ENCODE results near the gene USPL1. TPM values are rescaled to one million over a fixed set of nuclear protein-coding genes. Genes with fewer than 3 reads are reported as not detected.
"Not testable (repeated sequence)": the region's sequence is repeated elsewhere in the genome, so short reads cannot be mapped to it uniquely, and the experiment has no call there.

The USPL1 gene
- total RNA-seq, 4 donors from 2014 or later, result 14.2 to 18.4 (median 15.6) TPM

- DNase-seq (no peak), ATAC-seq (no peak)
- no peak overlapping the region for H3K4me3 ChIP-seq
- no peak overlapping the region for H3K27ac ChIP-seq
- H3K4me1 ChIP-seq, result no peaks in the 10 kb centered on the region
- H3K27me3 ChIP-seq, result no peaks in the 10 kb centered on the region
- TF ChIP-seq POLR2A (IDR thresholded peaks at IDR 0.05), result no peak
- TF ChIP-seq, protein P1, sequence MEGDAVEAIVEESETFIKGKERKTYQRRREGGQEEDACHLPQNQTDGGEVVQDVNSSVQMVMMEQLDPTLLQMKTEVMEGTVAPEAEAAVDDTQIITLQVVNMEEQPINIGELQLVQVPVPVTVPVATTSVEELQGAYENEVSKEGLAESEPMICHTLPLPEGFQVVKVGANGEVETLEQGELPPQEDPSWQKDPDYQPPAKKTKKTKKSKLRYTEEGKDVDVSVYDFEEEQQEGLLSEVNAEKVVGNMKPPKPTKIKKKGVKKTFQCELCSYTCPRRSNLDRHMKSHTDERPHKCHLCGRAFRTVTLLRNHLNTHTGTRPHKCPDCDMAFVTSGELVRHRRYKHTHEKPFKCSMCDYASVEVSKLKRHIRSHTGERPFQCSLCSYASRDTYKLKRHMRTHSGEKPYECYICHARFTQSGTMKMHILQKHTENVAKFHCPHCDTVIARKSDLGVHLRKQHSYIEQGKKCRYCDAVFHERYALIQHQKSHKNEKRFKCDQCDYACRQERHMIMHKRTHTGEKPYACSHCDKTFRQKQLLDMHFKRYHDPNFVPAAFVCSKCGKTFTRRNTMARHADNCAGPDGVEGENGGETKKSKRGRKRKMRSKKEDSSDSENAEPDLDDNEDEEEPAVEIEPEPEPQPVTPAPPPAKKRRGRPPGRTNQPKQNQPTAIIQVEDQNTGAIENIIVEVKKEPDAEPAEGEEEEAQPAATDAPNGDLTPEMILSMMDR (IDR thresholded peaks at IDR 0.05 in 4 of 5, conservative IDR thresholded peaks at IDR 0.05 in 1 of 5), result no peak
- intact Hi-C loops (cut with DNase I; ENCODE audit: low total_unique reads) (no loop called here), in situ Hi-C loops (cut with MboI; ENCODE audit: low sequenced_read_pairs in 4 of 4) (no loop called here)
- no peaks in the 10 kb centered on the region for H3K36me3 ChIP-seq
- H3K9me3 ChIP-seq, result no peaks in the 10 kb centered on the region
Observed at GRCh38 chr13:30593001-30593400, 24.7 kb upstream of the USPL1 start.

GRCh38 chr13:30600496-30600895, 17.2 kb upstream of the USPL1 start:
- Histone ChIP-seq H3K36me3 (no peaks in the 10 kb centered on the region), H3K27me3 (no peaks in the 10 kb centered on the region), H3K9me3 (no peaks in the 10 kb centered on the region), H3K27ac (no peak overlapping the region), H3K4me1 (no peaks in the 10 kb centered on the region), H3K4me3 (no peak overlapping the region)
- TF ChIP-seq, protein P1 (IDR thresholded peaks at IDR 0.05 in 4 of 5, conservative IDR thresholded peaks at IDR 0.05 in 1 of 5), result no peak
- TF ChIP-seq POLR2A (IDR thresholded peaks at IDR 0.05), result no peak
- DNase-seq (no peak), ATAC-seq (no peak)
- in situ Hi-C loops (cut with MboI; ENCODE audit: low sequenced_read_pairs in 4 of 4) (loop anchor here in 1 of 4 donors (25.0 kb wide), 1 partner anchor 562 kb away; the partner anchor contains the start of gene HSPH1), intact Hi-C loops (cut with DNase I; ENCODE audit: low total_unique reads) (no loop called here)

GRCh38 chr13:30601836-30602235, 15.9 kb upstream of the USPL1 start:
- intact Hi-C loops (cut with DNase I; ENCODE audit: low total_unique reads) (no loop called here), in situ Hi-C loops (cut with MboI; ENCODE audit: low sequenced_read_pairs in 4 of 4) (loop anchor here in 1 of 4 donors (25.0 kb wide), 1 partner anchor 560 kb away; the partner anchor contains the start of gene HSPH1)
- ATAC-seq (no peak), DNase-seq (no peak)
- no peak overlapping the region for H3K27ac ChIP-seq
- H3K4me1 ChIP-seq, result no peaks in the 10 kb centered on the region
- no peaks in the 10 kb centered on the region for H3K27me3 ChIP-seq
- no peak for TF ChIP-seq POLR2A (IDR thresholded peaks at IDR 0.05)
- TF ChIP-seq, protein P1 (IDR thresholded peaks at IDR 0.05 in 4 of 5, conservative IDR thresholded peaks at IDR 0.05 in 1 of 5), result no peak
- H3K9me3 ChIP-seq, result no peaks in the 10 kb centered on the region
- no peaks in the 10 kb centered on the region for H3K36me3 ChIP-seq
- no peak overlapping the region for H3K4me3 ChIP-seq

- TF ChIP-seq, protein P1 (IDR thresholded peaks at IDR 0.05 in 4 of 5, conservative IDR thresholded peaks at IDR 0.05 in 1 of 5), result no peak
- no peak for TF ChIP-seq POLR2A (IDR thresholded peaks at IDR 0.05)
- Histone ChIP-seq H3K36me3 (no peaks in the 10 kb centered on the region), H3K4me3 (no peak overlapping the region), H3K4me1 (peaks cover 0 to 8% of the 10 kb centered on the region in 2 donors), H3K9me3 (no peaks in the 10 kb centered on the region), H3K27me3 (no peaks in the 10 kb centered on the region), H3K27ac (no peak overlapping the region)
- intact Hi-C loops (cut with DNase I; ENCODE audit: low total_unique reads) (no loop called here), in situ Hi-C loops (cut with MboI; ENCODE audit: low sequenced_read_pairs in 4 of 4) (loop anchor here in 1 of 4 donors (25.0 kb wide), 1 partner anchor 557 kb away; the partner anchor contains the start of gene HSPH1)
- no peak for ATAC-seq
- no peak for DNase-seq
Observed at GRCh38 chr13:30605052-30605451, 12.7 kb upstream of the USPL1 start.

DNA sequence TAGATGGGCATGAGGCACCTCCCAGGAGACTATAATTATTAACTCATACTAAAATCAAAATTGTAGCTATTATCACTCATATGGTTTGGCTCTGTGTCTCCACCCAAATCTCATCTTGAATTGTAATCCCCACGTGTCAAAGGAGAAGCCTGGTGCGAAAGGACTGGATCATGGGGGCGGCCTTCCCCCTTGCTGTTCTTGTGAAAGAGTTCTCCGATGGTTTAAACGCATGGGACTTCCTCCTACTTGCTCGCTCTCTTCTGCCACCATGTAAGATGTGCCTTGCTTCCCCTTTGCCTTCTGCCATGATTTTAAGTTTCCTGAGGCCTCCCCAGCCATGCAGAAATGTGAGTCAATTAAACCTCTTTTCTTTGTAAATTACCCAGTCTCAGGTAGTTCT, 10.5 kb upstream of the USPL1 start:
- intact Hi-C loops (cut with DNase I; ENCODE audit: low total_unique reads); H3K9me3 ChIP-seq; H3K27me3 ChIP-seq; ATAC-seq; H3K4me1 ChIP-seq; DNase-seq; H3K27ac ChIP-seq; H3K36me3 ChIP-seq; H3K4me3 ChIP-seq: not testable (repeated sequence)
- in situ Hi-C loops (cut with MboI; ENCODE audit: low sequenced_read_pairs in 4 of 4), result loop anchor here in 1 of 4 donors (25.0 kb wide), 1 partner anchor 555 kb away; the partner anchor contains the start of gene HSPH1
